ENCODE data around the gene IYD. TPM values are rescaled to one million over a fixed set of nuclear protein-coding genes. Genes with fewer than 3 reads are reported as not detected.

IYD gene
- total RNA-seq, 1 donor, result not detected

DNA sequence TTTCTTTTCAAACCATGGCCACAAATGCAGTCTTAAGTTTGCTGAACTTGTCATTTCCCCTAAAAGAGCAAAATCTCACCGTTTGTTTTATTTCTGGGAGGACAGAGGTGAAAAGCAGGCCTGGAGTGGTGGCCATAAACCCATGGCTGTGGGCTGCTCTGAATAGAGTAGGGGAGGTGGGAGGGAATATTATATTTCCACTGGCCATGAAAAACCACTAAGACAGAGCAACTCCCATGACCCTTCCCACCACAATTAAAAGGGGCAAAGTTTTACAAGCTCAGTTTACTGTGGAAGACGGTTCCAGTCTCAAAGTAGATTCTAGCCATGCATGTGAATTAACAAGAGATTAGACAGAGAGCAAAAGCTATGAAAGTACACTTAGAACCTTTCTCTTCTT is 59.0 kb downstream of the IYD start:
- Histone ChIP-seq H3K27ac (ENCODE audit: low read depth, low read length) (no peak overlapping the region), H2AFZ (ENCODE audit: low read length) (no peak overlapping the region), H3K9me3 (ENCODE audit: low read depth, low read length) (no peaks in the 10 kb centered on the region), H3K4me2 (ENCODE audit: insufficient read depth, low read length) (no peak overlapping the region), H3K36me3 (ENCODE audit: insufficient read depth, low read length) (no peaks in the 10 kb centered on the region), H3K4me1 (ENCODE audit: insufficient read depth, low read length) (no peaks in the 10 kb centered on the region), H3K79me2 (ENCODE audit: insufficient read depth, low read length) (no peaks in the 10 kb centered on the region), H3K4me3 (ENCODE audit: insufficient read depth, low read length) (no peak overlapping the region), H4K20me1 (ENCODE audit: insufficient read depth, low read length) (no peaks in the 10 kb centered on the region), H3K27me3 (ENCODE audit: insufficient read depth, low read length) (no peaks in the 10 kb centered on the region)
- TF ChIP-seq, protein P1, sequence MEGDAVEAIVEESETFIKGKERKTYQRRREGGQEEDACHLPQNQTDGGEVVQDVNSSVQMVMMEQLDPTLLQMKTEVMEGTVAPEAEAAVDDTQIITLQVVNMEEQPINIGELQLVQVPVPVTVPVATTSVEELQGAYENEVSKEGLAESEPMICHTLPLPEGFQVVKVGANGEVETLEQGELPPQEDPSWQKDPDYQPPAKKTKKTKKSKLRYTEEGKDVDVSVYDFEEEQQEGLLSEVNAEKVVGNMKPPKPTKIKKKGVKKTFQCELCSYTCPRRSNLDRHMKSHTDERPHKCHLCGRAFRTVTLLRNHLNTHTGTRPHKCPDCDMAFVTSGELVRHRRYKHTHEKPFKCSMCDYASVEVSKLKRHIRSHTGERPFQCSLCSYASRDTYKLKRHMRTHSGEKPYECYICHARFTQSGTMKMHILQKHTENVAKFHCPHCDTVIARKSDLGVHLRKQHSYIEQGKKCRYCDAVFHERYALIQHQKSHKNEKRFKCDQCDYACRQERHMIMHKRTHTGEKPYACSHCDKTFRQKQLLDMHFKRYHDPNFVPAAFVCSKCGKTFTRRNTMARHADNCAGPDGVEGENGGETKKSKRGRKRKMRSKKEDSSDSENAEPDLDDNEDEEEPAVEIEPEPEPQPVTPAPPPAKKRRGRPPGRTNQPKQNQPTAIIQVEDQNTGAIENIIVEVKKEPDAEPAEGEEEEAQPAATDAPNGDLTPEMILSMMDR (IDR thresholded peaks at IDR 0.05; ENCODE audit: extremely low read depth, low read depth, low read length), result no peak
- DNase-seq (ENCODE audit: insufficient read length, low spot score, missing footprints), result no peak

DNA sequence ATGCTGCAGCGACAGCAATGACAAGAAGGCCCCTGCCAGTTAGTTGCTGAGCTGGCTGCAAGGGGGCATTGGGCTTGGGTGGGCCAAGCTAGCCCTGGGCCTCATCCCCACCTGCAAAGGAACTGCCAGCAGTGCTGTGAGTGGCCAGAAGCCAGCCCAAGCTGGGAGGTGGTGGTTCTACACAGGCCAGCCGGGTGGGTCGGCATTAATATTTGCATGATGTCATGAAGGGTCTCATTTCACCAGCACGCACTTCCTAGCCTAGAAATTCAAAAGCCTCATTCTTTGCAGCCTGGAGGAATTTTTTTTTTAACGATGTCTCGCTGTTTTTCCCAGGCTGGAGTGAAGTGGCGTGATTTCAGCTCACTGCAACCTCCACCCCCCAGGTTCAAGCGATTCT is 62.0 kb downstream of the IYD start:
- no peak overlapping the region for H3K27ac ChIP-seq (ENCODE audit: low read depth, low read length)
- no peaks in the 10 kb centered on the region for H3K9me3 ChIP-seq (ENCODE audit: low read depth, low read length)
- H3K4me2 ChIP-seq (ENCODE audit: insufficient read depth, low read length), result no peak overlapping the region
- H3K4me3 ChIP-seq (ENCODE audit: insufficient read depth, low read length), result no peak overlapping the region
- no peaks in the 10 kb centered on the region for H4K20me1 ChIP-seq (ENCODE audit: insufficient read depth, low read length)
- H3K79me2 ChIP-seq (ENCODE audit: insufficient read depth, low read length), result no peaks in the 10 kb centered on the region
- H3K4me1 ChIP-seq (ENCODE audit: insufficient read depth, low read length), result no peaks in the 10 kb centered on the region
- no peak for DNase-seq (ENCODE audit: insufficient read length, low spot score, missing footprints)
- H3K27me3 ChIP-seq (ENCODE audit: insufficient read depth, low read length), result no peaks in the 10 kb centered on the region
- H3K36me3 ChIP-seq (ENCODE audit: insufficient read depth, low read length), result no peaks in the 10 kb centered on the region
- no peak overlapping the region for H2AFZ ChIP-seq (ENCODE audit: low read length)
- TF ChIP-seq, protein P1 (IDR thresholded peaks at IDR 0.05; ENCODE audit: extremely low read depth, low read depth, low read length), result no peak

DNA sequence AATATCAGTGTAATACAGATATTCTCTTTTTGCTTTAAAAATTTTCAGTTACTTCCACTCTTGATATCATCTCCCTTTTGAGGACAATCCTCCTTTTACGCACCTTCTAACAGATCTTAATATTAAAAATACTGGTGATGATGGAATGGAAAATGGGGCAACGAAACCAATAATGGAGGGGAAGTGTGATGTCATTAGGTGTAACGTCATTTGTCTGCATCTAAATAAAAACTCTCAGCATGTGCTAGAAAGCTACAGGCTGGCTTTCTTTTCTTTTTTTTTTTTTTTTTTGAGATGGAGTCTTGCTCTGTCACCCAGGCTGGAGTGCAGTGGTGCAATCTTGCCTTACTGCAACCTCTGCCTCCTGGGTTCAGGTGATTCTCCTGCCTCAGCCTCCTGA is 66.5 kb downstream of the IYD start:
- no peak overlapping the region for H3K4me2 ChIP-seq (ENCODE audit: insufficient read depth, low read length)
- TF ChIP-seq, protein P1 (IDR thresholded peaks at IDR 0.05; ENCODE audit: extremely low read depth, low read depth, low read length), result no peak
- no peak overlapping the region for H3K27ac ChIP-seq (ENCODE audit: low read depth, low read length)
- H3K4me3 ChIP-seq (ENCODE audit: insufficient read depth, low read length), result no peak overlapping the region
- no peak for DNase-seq (ENCODE audit: insufficient read length, low spot score, missing footprints)
- no peaks in the 10 kb centered on the region for H3K36me3 ChIP-seq (ENCODE audit: insufficient read depth, low read length)
- H3K27me3 ChIP-seq (ENCODE audit: insufficient read depth, low read length), result peaks cover 3% of the 10 kb centered on the region
- H3K79me2 ChIP-seq (ENCODE audit: insufficient read depth, low read length), result no peaks in the 10 kb centered on the region
- H3K4me1 ChIP-seq (ENCODE audit: insufficient read depth, low read length), result no peaks in the 10 kb centered on the region
- no peaks in the 10 kb centered on the region for H3K9me3 ChIP-seq (ENCODE audit: low read depth, low read length)
- H4K20me1 ChIP-seq (ENCODE audit: insufficient read depth, low read length), result no peaks in the 10 kb centered on the region
- H2AFZ ChIP-seq (ENCODE audit: low read length), result no peak overlapping the region

DNA sequence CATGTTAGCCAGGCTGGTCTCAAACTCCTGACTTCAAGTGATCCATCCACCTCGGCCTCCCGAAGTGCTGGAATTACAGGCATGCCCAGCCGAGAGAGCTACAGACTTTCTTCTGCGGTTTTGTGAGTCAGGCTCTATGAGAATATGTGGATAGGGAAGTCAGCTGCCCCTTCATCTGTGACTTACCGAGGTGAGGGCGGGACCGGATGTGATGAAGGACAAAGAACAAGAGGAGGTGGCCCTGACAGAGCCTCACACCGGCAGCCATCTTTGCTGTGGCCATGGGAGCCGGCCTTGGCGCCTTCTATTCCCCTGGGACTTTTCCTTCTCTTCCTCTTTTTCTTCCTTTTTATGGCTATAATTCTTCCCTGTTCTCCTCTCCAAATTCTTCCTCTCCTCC is 67.0 kb downstream of the IYD start:
- Histone ChIP-seq H3K27me3 (ENCODE audit: insufficient read depth, low read length) (peaks cover 3% of the 10 kb centered on the region), H3K4me2 (ENCODE audit: insufficient read depth, low read length) (no peak overlapping the region), H3K36me3 (ENCODE audit: insufficient read depth, low read length) (no peaks in the 10 kb centered on the region), H4K20me1 (ENCODE audit: insufficient read depth, low read length) (no peaks in the 10 kb centered on the region), H3K9me3 (ENCODE audit: low read depth, low read length) (no peaks in the 10 kb centered on the region), H3K79me2 (ENCODE audit: insufficient read depth, low read length) (no peaks in the 10 kb centered on the region), H3K27ac (ENCODE audit: low read depth, low read length) (no peak overlapping the region), H3K4me1 (ENCODE audit: insufficient read depth, low read length) (no peaks in the 10 kb centered on the region), H3K4me3 (ENCODE audit: insufficient read depth, low read length) (no peak overlapping the region), H2AFZ (ENCODE audit: low read length) (no peak overlapping the region)
- DNase-seq (ENCODE audit: insufficient read length, low spot score, missing footprints), result no peak
- TF ChIP-seq, protein P1 (IDR thresholded peaks at IDR 0.05; ENCODE audit: extremely low read depth, low read depth, low read length), result no peak

Data from osteoblast (primary cell).